GM12878 (cell line): ENCODE data around the gene UEVLD. TPM values are rescaled to one million over a fixed set of nuclear protein-coding genes. Genes with fewer than 3 reads are reported as not detected.

Source experiments
- CREM ChIP-seq: IDR thresholded peaks from 2 replicates; pipeline ENCODE4 v1.6.1; 2014; ENCODE audit warnings: antibody characterized with exemption, low read depth
- FOS ChIP-seq: IDR thresholded peaks from 3 replicates; pipeline ENCODE4 v1.6.1; 2011; ENCODE audit warnings: borderline replicate concordance; ENCODE audit not compliant: insufficient read length; ENCODE audit errors: extremely low read depth
- FOXM1 ChIP-seq: IDR thresholded peaks from 2 replicates; pipeline ENCODE4 v1.6.1; 2012; ENCODE audit warnings: low read depth, mild to moderate bottlenecking, inconsistent platforms, low read length, moderate library complexity
- GABPA ChIP-seq: IDR thresholded peaks from 2 replicates; pipeline ENCODE4 v1.6.1; 2014; ENCODE audit warnings: antibody characterized with exemption, low read depth, mild to moderate bottlenecking, inconsistent platforms
- HDAC6 ChIP-seq: fragments of 200-600 bp; sonication (generic); IDR thresholded peaks from one replicate; pipeline ENCODE4 v1.8.0; 2017; ENCODE audit warnings: antibody characterized with exemption; ENCODE audit not compliant: unreplicated experiment
- MAX ChIP-seq: IDR thresholded peaks from 2 replicates; pipeline ENCODE4 v1.6.1; 2012; ENCODE audit warnings: low read depth, low read length, improper control_type of control experiment
- MXI1 ChIP-seq: fragments of 150-350 bp; IDR thresholded peaks from 2 replicates; pipeline ENCODE4 v1.6.1; 2011; ENCODE audit warnings: low read depth, mild to moderate bottlenecking, inconsistent platforms, low read length, improper control_type of control experiment
- NFIC ChIP-seq: IDR thresholded peaks from 2 replicates; pipeline ENCODE4 v1.6.1; 2012; ENCODE audit warnings: low read depth, mild to moderate bottlenecking, inconsistent platforms, low read length, moderate library complexity
- NR2C1 ChIP-seq: fragments of 450-650 bp; IDR thresholded peaks from 2 replicates; pipeline ENCODE4 v1.6.1; 2017; ENCODE audit warnings: antibody characterized with exemption, mild to moderate bottlenecking, moderate library complexity
- PAX5 ChIP-seq: IDR thresholded peaks from 2 replicates; pipeline ENCODE4 v1.6.1; 2011; ENCODE audit warnings: low read depth, low read length, borderline replicate concordance
- PML ChIP-seq: IDR thresholded peaks from 2 replicates; pipeline ENCODE4 v1.6.1; 2012; ENCODE audit warnings: low read length, inconsistent platforms
- PRDM15 ChIP-seq: fragments of 450-650 bp; formaldehyde crosslinking; IDR thresholded peaks from 2 replicates; pipeline ENCODE4 v1.4.0; 2020; ENCODE audit warnings: mild to moderate bottlenecking, moderate library complexity
- RUNX3 ChIP-seq: IDR thresholded peaks from 2 replicates; pipeline ENCODE4 v1.6.1; 2012; ENCODE audit warnings: low read length, inconsistent platforms
- SMAD1 ChIP-seq: fragments of 450-650 bp; IDR thresholded peaks from 2 replicates; pipeline ENCODE4 v1.6.1; 2018; ENCODE audit warnings: mild to moderate bottlenecking, low read depth; ENCODE audit not compliant: partially characterized antibody
- SMC3 ChIP-seq: IDR thresholded peaks from 2 replicates; pipeline ENCODE4 v1.6.1; 2011; ENCODE audit warnings: low read length, improper control_type of control experiment, borderline replicate concordance
- TCF3 ChIP-seq: IDR thresholded peaks from 2 replicates; pipeline ENCODE4 v1.6.1; 2012; ENCODE audit warnings: low read depth, mild to moderate bottlenecking, low read length, borderline replicate concordance; ENCODE audit not compliant: insufficient read depth
- WRNIP1 ChIP-seq: IDR thresholded peaks from 2 replicates; pipeline ENCODE4 v1.6.1; 2011; ENCODE audit warnings: low read depth, low read length, improper control_type of control experiment, borderline replicate concordance
- YY1 ChIP-seq: IDR thresholded peaks from 2 replicates; pipeline ENCODE4 v1.6.1; 2011; ENCODE audit warnings: low read depth, mild to moderate bottlenecking, low read length
- ZNF274 ChIP-seq: IDR thresholded peaks from one replicate; pipeline ENCODE4 v1.8.0; 2011; ENCODE audit not compliant: insufficient read length, insufficient read depth
- ZNF622 ChIP-seq: fragments of 450-650 bp; IDR thresholded peaks from 2 replicates; pipeline ENCODE4 v1.6.1; 2017; ENCODE audit warnings: mild to moderate bottlenecking, inconsistent platforms
- polyA plus RNA-seq, 11 experiments: library from polyadenylated mRNA; depleted of rRNA in 4 of 11; unstranded in 6 of 11; stranded (reverse) in 5 of 11; fragments of >200 nt; fragmentation: Nextera tagmentation in 4 of 11; fragmentation: Illumina TruSeq in 1 of 11; extraction: Ambion mirVana in 4 of 11; extraction: Trizol in 1 of 11; gene quantifications; 1 replicate in 1 of 11; 2 replicates in 10 of 11; pipeline versions ENCODE4 v1.2.1 to v1.2.3, GENCODE V29; 2011 to 2016; ENCODE audit warnings: inconsistent platforms in 2 of 11, missing spikeins in 2 of 11, low read depth in 1 of 11
- total RNA-seq, 4 experiments: library from RNA; depleted of rRNA in 3 of 4; stranded (reverse); fragments of >200 nt in 3 of 4; fragmentation: Illumina TruSeq in 1 of 4; extraction: Trizol in 1 of 4; gene quantifications; 2 replicates each; pipeline versions ENCODE4 v1.2.1 to v1.2.3, GENCODE V29; 2013 to 2021
- TF ChIP-seq, protein P1 (sequence below): IDR thresholded peaks from 2 replicates; pipeline ENCODE4 v1.6.1; 2012; ENCODE audit warnings: low read depth, low read length, improper control_type of control experiment
- TF ChIP-seq, protein P2 (sequence below): fragments of 450-650 bp; conservative IDR thresholded peaks from 2 replicates; pipeline ENCODE4 v1.6.1; 2017; ENCODE audit warnings: mild to moderate bottlenecking, moderate library complexity

UEVLD gene
- total and polyA plus RNA-seq, 10 of the 15 experiments (the other 5 are each of a cell fraction or from before 2014, with no cell fraction given) = 6.5 to 16.3 (median 13.4) TPM

GRCh38 chr11:18588297-18589252 is at the start of gene UEVLD (continued):
- no peak for TF ChIP-seq PRDM15
- TF ChIP-seq PML = 0 out of 2 replicates have a peak, but pooled peaks have one; percentile 66
- TF ChIP-seq, protein P1, sequence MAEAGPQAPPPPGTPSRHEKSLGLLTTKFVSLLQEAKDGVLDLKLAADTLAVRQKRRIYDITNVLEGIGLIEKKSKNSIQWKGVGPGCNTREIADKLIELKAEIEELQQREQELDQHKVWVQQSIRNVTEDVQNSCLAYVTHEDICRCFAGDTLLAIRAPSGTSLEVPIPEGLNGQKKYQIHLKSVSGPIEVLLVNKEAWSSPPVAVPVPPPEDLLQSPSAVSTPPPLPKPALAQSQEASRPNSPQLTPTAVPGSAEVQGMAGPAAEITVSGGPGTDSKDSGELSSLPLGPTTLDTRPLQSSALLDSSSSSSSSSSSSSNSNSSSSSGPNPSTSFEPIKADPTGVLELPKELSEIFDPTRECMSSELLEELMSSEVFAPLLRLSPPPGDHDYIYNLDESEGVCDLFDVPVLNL = no peak
- TF ChIP-seq, protein P2, sequence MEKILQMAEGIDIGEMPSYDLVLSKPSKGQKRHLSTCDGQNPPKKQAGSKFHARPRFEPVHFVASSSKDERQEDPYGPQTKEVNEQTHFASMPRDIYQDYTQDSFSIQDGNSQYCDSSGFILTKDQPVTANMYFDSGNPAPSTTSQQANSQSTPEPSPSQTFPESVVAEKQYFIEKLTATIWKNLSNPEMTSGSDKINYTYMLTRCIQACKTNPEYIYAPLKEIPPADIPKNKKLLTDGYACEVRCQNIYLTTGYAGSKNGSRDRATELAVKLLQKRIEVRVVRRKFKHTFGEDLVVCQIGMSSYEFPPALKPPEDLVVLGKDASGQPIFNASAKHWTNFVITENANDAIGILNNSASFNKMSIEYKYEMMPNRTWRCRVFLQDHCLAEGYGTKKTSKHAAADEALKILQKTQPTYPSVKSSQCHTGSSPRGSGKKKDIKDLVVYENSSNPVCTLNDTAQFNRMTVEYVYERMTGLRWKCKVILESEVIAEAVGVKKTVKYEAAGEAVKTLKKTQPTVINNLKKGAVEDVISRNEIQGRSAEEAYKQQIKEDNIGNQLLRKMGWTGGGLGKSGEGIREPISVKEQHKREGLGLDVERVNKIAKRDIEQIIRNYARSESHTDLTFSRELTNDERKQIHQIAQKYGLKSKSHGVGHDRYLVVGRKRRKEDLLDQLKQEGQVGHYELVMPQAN = peak; percentile 72; the same call in 1 of the 2 replicates
- TF ChIP-seq TCF3 = no peak
- peak; percentile 50 for TF ChIP-seq NR2C1
- TF ChIP-seq MAX = no peak
- TF ChIP-seq RUNX3 = peak; percentile 60
- no peak for TF ChIP-seq HDAC6
- TF ChIP-seq SMAD1 = no peak
- peak; percentile 27; the same call in 1 of the 2 replicates for TF ChIP-seq CREM
- TF ChIP-seq FOXM1 = no peak
- TF ChIP-seq NFIC = no peak; the same call in 1 of the 2 replicates
- TF ChIP-seq PAX5 = no peak
- TF ChIP-seq SMC3 = 0 out of 2 replicates have a peak, but pooled peaks have one; percentile 10
- no peak for TF ChIP-seq ZNF622
- TF ChIP-seq FOS = no peak
- TF ChIP-seq WRNIP1 = no peak
- 0 out of 2 replicates have a peak, but pooled peaks have one; percentile 32 for TF ChIP-seq GABPA
- TF ChIP-seq MXI1 = peak; percentile 46; the same call in 1 of the 2 replicates
- TF ChIP-seq YY1 = 0 out of 2 replicates have a peak, but pooled peaks have one; percentile 34
- no peak for TF ChIP-seq ZNF274
